Measurements from ENCODE around the gene CXCL16.

GRCh38 chr17:4759776-4760236 lies 20.1 kb upstream of the CXCL16 start:
- TF ChIP-seq CTCF (IDR thresholded peaks at IDR 0.05; ENCODE audit: insufficient read depth, low read length, poor library complexity, severe bottlenecking), result no peak
- TF ChIP-seq EZH2phosphoT487 (conservative IDR thresholded peaks at IDR 0.05; ENCODE audit: low read length), result no peak
